HG02852 (cell line): Measurements from ENCODE around the gene OR4D1.
"Not testable (repeated sequence)": the region's sequence is repeated elsewhere in the genome, so short reads cannot be mapped to it uniquely, and the experiment has no call there.

Source experiments
- ATAC-seq: cut with Tn5 transposase; IDR thresholded peaks from one replicate; pipeline ENCODE4 v1.9.1; 2021; ENCODE audit warnings: mild to moderate bottlenecking, moderate library complexity; ENCODE audit not compliant: unreplicated experiment

OR4D1 gene

DNA sequence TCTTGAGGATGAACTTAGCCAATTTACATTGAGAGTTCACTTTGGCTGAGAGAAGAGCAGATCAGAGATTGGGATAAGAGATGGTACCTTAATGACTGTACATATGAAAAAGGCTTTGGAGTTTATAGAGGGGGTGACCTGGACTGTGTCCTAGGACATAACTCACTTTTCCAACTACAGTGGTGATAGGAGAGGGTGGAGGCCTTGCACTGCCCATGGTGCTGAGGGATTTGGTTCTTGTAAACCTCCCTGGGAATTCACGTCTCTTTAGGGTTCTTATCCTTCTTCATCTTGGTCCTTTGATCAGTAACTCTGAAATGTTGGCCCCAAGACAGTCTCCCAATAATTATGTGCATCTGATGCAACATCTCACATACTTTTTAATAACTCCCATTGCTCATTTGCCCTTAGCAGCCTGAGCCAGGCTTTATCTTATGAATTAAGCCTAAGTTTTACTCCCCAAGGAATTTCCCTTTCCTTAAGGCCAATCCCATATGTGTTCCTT is at the start of gene OR4D1:
Gene OR4D1, plus strand, starts transcription at position 455 of the 505 bp plus-strand sequence. CDS start 6,770 bp downstream, outside the sequence.
- no peak for ATAC-seq

DNA sequence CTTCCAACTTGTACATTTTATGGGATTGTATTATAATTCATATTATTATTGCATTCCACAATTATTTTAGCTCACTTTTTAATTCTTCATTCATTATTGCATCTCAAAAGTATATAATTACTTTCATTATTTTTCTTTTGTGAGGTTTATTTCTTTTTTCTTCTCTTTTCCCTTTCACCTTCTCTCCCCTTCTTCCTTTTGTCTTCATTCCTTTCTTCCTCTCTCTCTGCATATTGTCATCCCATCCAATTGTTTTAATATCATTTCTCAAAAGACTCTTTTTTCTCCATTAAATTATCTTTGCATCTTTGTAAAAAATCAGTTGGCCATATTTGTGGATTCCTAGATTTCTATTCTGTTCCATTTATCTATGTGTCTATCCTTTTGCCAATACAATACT is 47.7 kb upstream of the OR4D1 start:
- no peak for ATAC-seq

DNA sequence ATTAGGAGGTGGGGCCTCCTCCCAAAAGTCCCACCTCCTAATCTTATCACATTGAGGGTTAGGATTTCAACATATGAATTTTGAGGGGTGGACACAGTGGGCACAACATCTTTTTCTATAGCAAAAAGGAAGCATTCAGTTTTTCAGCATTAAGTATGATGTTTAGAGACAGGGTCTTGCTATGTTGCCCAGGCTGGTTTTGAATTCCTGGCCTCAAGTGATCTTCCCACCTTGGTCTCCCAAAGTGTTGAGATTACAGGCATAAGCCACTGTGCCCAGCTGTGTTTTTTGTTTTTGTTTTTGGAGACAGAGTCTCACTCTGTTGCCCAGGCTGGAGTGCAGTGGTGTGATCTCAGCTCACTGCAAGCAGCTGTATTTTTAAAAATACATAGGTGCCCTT is 46.3 kb upstream of the OR4D1 start:
- not testable (repeated sequence) for ATAC-seq

DNA sequence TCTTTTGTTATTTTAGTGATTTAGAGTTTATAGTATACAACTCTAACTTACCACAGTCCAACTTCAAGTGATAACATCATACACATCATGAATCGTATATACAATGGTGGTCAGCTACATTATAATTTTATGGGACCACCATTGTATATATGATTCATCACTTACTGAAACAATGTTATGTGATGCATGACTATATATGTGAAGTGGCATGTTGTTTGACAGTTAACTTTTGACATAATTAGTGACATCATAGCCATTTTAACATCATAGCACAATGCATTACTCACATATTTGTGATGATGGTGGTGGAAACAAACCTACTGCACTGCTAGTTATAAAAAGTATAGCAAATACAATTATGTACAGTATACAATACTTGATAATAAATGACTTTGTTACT is 43.1 kb upstream of the OR4D1 start:
- ATAC-seq = no peak

- no peak for ATAC-seq
These were observed 40.9 kb upstream of the OR4D1 start for GRCh38 chr17:58107306-58107705.

GRCh38 chr17:58109197-58109596 is 39.0 kb upstream of the OR4D1 start:
- ATAC-seq = no peak

DNA sequence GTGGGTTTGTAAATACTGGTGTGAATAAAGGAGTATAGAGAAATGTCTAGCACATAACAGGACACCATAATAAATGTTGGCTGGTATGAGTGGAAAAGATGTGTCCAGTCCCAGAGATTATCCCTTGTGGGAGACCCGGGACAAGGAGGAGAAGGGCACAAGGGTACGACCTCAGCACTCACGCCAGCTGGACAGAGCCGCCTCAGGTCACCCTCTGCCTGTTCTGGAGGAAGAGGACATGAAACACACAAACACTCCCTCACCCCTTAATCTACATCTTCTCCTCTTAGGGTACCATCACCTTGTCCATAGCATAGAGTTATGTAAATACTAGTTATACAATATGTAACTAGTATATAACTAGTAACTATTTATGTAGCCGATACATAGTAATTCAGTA is 38.2 kb upstream of the OR4D1 start:
- ATAC-seq = no peak

GRCh38 chr17:58111676-58112075 is 36.5 kb upstream of the OR4D1 start:
- no peak for ATAC-seq

- ATAC-seq = no peak
These were observed 35.1 kb upstream of the OR4D1 start for GRCh38 chr17:58112970-58113631.

- ATAC-seq = no peak
These were observed 34.2 kb upstream of the OR4D1 start for GRCh38 chr17:58113947-58114346.

DNA sequence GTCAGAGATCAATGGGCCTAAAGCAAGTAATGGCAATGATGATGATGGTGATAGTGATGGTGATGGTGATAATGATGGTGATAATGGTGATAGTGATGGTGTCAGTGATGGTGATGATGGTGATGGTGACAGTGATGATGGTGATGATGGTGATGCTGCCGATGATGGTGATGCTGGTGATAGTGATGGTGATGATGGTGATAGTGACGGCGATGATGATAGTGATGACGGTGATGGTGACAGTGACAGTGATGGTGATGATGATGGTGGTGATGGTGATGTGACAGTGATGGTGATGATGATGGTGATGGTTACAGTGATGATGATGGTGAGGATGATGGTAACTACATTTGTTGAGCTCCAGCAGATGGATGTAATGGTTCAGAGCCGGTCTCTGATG is 30.8 kb upstream of the OR4D1 start:
- ATAC-seq = no peak

DNA sequence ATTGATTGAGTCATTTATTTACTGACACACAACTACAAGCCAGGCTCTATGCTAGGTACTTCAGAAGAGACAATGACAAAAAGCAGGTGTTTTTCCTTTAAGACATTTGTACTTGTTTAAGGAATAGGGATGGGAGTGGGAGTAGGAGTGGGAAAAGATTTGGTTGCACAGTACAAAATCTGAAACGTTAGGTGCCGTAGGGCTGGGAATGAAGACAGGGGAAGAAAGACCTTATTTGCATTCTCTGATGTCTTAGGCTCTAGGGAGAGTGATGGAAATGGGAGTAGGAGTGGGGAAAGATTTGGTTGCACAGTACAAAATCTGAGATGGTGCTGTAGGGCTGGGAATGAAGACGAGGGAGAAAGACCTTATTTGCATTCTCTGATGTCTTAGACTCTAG is 28.7 kb upstream of the OR4D1 start:
- ATAC-seq = no peak

- no peak for ATAC-seq
These were observed 27.9 kb upstream of the OR4D1 start for GRCh38 chr17:58120195-58120822.

DNA sequence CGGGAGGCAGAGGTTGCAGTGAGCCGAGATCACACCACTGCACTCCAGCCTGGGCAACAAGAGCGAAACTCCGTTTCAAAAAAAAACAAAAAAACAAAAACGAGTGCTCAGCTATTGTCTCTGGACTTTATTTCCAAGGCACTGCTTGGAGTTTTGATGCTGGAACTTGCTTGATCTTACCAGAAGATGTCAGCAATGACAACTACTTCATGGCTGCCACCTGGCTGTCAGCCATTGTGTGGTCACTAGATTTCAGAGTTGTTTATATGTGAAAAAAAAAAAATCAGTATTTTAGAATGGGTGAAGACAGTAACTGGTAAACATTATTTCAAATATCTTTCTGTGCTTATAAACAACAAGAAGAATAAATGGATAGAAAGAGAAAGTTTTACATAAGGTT is 26.3 kb upstream of the OR4D1 start:
- ATAC-seq = no peak

DNA sequence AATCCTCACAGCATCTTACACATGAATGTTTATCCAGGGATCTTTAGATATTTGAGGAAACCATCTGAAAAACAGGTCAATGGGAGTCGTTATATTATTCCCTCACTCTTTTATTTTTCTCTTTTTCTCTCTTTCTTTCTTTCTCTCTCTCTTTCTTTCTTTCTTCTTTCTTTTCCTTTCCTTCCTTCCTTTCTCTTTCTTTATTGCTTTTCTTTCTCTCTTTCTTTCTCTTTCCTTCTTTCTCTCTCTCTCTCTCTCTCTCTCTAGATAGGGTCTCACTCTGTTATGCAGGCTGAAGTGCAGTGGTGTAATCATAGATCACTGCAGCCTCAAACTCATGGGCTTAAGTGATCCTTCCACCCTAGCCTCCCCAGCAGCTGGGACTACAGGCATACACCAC is 20.3 kb upstream of the OR4D1 start:
- ATAC-seq = no peak

DNA sequence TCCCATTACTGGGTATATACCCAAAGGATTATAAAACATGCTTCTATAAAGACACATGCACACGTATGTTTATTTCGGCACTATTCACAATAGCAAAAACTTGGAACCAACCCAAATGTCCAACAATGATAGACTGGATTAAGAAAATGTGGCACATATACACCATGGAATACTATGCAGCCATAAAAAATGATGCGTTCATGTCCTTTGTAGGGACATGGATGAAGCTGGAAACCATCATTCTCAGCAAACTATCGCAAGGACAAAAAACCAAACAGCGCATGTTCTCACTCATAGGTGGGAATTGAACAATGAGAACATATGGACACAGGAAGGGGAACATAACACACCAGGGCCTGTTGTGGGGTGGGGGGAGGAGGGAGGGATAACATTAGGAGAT is 15.5 kb upstream of the OR4D1 start:
- not testable (repeated sequence) for ATAC-seq

DNA sequence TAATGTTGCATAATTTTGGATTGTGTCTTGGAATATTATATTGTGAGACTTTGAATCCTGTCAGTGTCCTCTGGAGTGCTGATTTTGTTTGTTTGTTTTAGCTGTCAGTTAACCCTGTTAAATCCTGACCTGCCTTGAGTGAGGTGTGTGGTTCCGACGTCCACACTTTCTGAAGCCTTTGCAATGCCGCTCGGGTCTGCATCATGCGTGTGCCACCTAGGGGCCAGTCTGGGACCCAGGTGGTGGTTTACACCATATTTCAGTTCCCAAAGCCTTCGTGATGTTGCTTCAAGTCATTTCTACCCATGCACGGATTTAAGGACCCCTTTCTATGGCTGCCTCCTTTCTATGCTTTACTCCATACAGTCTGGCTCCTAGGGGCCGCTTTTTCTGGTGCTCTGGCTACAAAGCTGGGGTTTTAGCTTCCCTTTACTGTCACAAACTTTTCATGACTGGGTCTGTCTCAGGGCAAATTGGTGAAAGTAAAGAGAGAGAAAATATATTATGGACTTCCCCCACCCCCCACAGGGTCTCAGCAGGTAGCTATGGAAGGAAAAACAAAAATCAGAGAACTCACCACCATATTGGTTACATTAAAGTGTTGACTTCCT is 11.4 kb upstream of the OR4D1 start:
- no peak for ATAC-seq

DNA sequence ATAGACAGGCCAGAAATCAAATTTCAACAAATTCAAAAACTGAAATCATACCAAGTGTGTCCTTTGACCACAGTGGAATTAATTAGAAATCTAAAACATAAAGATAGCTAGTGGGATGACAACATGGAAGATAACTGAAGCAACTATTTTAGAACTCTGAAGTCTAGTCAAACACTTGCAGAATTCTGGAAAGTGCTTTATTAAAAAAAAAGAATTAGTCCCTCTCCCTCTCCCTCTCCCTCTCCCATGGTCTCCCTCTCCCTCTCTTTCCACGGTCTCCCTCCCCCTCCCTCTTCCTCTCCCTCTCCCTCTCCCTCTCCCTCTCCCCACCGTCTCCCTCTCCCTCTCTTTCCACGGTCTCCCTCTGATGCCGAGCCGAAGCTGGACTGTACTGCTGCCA is 6.7 kb upstream of the OR4D1 start:
- no peak for ATAC-seq

GRCh38 chr17:58143335-58143734 is 4.8 kb upstream of the OR4D1 start:
- not testable (repeated sequence) for ATAC-seq

DNA sequence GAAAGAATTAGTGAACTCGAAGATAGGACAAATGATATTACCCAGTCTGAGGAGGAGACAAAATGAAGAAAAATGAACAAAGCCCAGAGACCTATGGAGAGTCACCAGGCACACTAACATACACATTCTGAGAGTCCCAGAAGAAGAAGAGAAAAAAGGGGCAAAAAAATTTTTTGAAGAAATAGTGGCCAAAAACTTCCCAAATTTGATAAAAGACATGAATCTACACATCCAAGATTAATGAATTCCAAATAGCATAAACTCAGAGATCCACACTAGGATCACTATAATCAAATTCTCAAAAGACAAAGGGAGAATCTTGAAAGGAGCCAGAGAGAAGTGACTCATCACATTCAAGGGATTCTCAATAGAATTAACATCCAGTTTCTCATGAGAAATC is 3.4 kb upstream of the OR4D1 start:
- ATAC-seq = no peak

DNA sequence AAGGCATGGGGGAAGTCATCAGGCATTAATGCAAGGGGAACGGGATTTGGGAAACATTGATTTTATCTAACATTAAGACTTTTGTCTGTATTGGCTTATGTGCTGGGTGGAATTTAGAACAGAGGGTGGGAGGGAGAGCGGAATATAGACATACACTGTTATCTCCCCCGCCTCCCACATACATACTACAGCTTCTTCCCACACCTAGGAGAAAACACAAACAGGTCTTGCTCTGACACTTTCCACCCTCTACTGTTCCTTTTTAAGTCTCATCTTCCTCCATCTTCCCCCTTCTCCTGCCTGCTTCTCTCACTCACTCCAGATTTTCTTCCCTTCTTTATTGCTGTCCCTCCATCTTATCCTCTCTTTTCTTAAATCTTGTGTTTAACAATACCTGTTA is 425 bp downstream of the OR4D1 start:
- no peak for ATAC-seq

DNA sequence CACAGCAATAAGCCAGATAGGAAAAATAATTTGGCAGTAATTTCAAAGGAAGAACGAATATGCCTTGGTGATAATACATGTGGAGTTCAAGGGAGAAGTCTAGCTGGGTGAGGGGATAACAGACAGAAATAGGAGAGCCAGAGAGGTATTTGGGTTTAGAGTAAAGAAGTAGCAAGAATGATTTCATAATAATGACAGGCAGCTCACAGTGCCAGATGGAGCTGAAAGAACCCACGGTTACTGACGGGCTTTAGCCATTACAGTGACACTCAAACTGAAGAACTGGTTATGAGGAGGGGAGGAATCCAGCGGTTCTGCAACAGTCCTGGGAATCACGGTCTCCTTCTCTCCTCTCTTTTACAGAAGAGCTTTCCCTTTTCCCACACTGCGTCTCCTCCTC is 2.2 kb downstream of the OR4D1 start:
- ATAC-seq = no peak
